Right lobe of liver (tissue), 6 donors: ENCODE data around the gene UAP1L1. TPM values are rescaled to one million over a fixed set of nuclear protein-coding genes. Genes with fewer than 3 reads are reported as not detected.

Experiments used
- ATAC-seq, 4 donors: fragments of 200-7000 bp; cut with Tn5 transposase; one replicate each; pipeline ENCODE4 v1.9.1; 2020; ENCODE audit warnings: mild to moderate bottlenecking in 4 of 4, moderate library complexity in 4 of 4
- DNase-seq, 3 donors: peaks; one replicate each; pipeline ENCODE4 v3.0.0-alpha.2; 2020
- H3K27ac ChIP-seq, 3 donors: fragments of 200-600 bp; one replicate each; pipeline ENCODE4 v1.8.0; 2022
- H3K27me3 ChIP-seq, 2 donors: fragments of 200-600 bp; one replicate each; pipeline ENCODE4 v1.8.0; 2022
- H3K36me3 ChIP-seq, 4 donors: fragments of 200-600 bp; sonication (generic) in 1 of 4; one replicate each; pipeline versions ENCODE4 v1.5.1 to v1.8.0; 2017 to 2022; ENCODE audit warnings: control low read depth in 1 of 4
- H3K4me1 ChIP-seq, 4 donors: fragments of 200-600 bp; sonication (generic) in 1 of 4; one replicate each; pipeline versions ENCODE4 v1.5.1 to v1.8.0; 2017 to 2022; ENCODE audit warnings: control low read depth in 1 of 4
- H3K4me3 ChIP-seq, 3 donors: fragments of 200-600 bp; one replicate each; pipeline ENCODE4 v1.8.0; 2022
- H3K9me3 ChIP-seq, 4 donors: fragments of 200-600 bp; sonication (generic) in 1 of 4; one replicate each; pipeline versions ENCODE4 v1.5.1 to v1.8.0; 2017 to 2022; ENCODE audit warnings: control low read depth in 1 of 4
- POLR2A ChIP-seq: fragments of 450-650 bp; IDR thresholded peaks from one replicate; pipeline ENCODE4 v1.6.1; 2017; ENCODE audit warnings: antibody characterized with exemption, mild to moderate bottlenecking
- WGBS: methylation state at CpG from one replicate; pipeline ENCODE4 v1.1.6; 2018; ENCODE audit warnings: low coverage, low lambda C conversion rate; ENCODE audit not compliant: insufficient coverage; ENCODE audit errors: missing lambda C conversion rate; 5-methylcytosine and 5-hydroxymethylcytosine counted together
- intact Hi-C, 2 donors: fragments of 100-400 bp; cut with DNase I; formaldehyde crosslinking; loops; one replicate each; pipeline versions ENCODE4 v1.11.2 to v1.14.1; 2022
- total RNA-seq, 6 experiments: library from RNA; depleted of rRNA in 2 of 6; stranded (reverse); fragments of >200 nt in 2 of 6; fragmentation: NEBNext Ultra II Directional in 3 of 6; extraction: Animal tissue kit (Norgen Biotek cat#: 25700) in 3 of 6; gene quantifications; one replicate each; pipeline versions ENCODE4 v1.1.0 to v1.2.4, GENCODE V29; 2016 to 2023
- TF ChIP-seq, protein P1 (sequence below), 4 donors: fragments of 200-600 bp in 3 of 4; fragments of 450-650 bp in 1 of 4; IDR thresholded peaks; one replicate each; pipeline versions ENCODE4 v1.5.1 to v1.8.0; 2016 to 2022; ENCODE audit warnings: antibody characterized with exemption in 4 of 4, mild to moderate bottlenecking in 2 of 4
- donor health status: DM: no; HTN: yes; CAD: no.
- donor health status: DM: no; HTN: no; CAD: no.
- donor health status: DM: no; HTN: no; CAD: no.
- donor health status: DM: no; HTN: yes; CAD: no.
- donor health status: DM: no; HTN: yes; CAD: no.

The UAP1L1 gene
- total RNA-seq, 6 experiments from 2014 or later: 1.3 to 4.9 (median 1.9) TPM

- 92% methylated on average over 7 of the region's 15 CpGs for WGBS
- peaks cover 0 to 4% (median 0%) of the 10 kb centered on the region in 4 donors for H3K36me3 ChIP-seq
- H3K4me3 ChIP-seq: peak overlapping the region in 2 of 3 donors; percentile 9 to 11
- no peaks in the 10 kb centered on the region for H3K9me3 ChIP-seq
- DNase-seq (no peak), ATAC-seq (no peak)
- no peak for TF ChIP-seq POLR2A
- TF ChIP-seq, protein P1, sequence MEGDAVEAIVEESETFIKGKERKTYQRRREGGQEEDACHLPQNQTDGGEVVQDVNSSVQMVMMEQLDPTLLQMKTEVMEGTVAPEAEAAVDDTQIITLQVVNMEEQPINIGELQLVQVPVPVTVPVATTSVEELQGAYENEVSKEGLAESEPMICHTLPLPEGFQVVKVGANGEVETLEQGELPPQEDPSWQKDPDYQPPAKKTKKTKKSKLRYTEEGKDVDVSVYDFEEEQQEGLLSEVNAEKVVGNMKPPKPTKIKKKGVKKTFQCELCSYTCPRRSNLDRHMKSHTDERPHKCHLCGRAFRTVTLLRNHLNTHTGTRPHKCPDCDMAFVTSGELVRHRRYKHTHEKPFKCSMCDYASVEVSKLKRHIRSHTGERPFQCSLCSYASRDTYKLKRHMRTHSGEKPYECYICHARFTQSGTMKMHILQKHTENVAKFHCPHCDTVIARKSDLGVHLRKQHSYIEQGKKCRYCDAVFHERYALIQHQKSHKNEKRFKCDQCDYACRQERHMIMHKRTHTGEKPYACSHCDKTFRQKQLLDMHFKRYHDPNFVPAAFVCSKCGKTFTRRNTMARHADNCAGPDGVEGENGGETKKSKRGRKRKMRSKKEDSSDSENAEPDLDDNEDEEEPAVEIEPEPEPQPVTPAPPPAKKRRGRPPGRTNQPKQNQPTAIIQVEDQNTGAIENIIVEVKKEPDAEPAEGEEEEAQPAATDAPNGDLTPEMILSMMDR (IDR thresholded peaks at IDR 0.05): no peak
- intact Hi-C loops: no loop called here
- H3K27ac ChIP-seq: no peak overlapping the region
- peaks cover 0 to 16% of the 10 kb centered on the region in 2 donors for H3K27me3 ChIP-seq
- peaks cover 0 to 10% (median 0%) of the 10 kb centered on the region in 4 donors for H3K4me1 ChIP-seq
Measured at GRCh38 chr9:137076636-137077009, 694 bp upstream of the UAP1L1 start.

DNA sequence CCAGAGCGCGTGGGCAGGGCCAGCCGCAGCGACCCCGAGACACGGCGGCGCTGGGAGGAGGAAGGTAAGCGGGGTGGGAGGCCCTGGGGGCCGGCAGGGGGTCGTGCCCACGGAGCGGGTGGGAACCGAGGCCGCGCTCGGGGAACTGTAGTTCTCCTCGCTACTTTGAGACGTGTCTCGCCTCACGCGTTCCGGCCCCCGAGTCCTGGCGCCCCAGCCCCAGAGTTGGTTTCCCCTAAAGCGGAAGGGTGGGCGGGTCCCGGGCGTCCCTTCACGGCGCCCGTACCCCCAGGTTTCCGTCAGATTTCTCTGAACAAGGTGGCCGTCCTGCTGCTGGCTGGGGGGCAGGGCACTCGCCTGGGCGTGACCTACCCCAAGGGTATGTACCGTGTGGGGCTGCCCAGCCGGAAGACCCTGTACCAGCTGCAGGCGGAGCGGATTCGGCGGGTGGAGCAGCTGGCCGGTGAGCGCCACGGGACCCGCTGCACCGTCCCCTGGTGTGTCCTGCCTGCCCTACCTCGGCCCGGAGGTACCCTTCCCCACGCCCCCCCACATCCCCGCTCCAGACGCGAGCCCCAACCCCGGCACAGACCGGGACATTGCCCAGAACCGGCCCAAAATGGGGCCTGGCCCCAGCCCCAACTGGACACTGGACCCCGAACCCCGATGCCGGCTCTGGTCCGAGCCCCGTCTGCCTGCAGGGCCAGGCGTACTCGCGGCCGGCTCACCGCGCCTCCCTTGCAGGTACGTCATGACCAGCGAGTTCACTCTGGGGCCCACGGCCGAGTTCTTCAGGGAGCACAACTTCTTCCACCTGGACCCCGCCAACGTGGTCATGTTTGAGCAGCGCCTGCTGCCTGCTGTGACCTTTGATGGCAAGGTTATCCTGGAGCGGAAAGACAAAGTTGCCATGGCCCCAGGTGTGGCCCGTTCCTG is 709 bp downstream of the UAP1L1 start:
- DNase-seq: no peak
- peak overlapping the region in 2 of 3 donors; percentile 24 to 51 for H3K27ac ChIP-seq
- H3K4me3 ChIP-seq: peak overlapping the region; percentile 38 to 43 (median 40)
- WGBS: 0% methylated on average over 7 of the region's 76 CpGs
- peak in 3 of 4 donors; percentile 7 to 11 (median 9) for ATAC-seq
- H3K4me1 ChIP-seq: peaks cover 0 to 10% (median 0%) of the 10 kb centered on the region in 4 donors
- TF ChIP-seq, protein P1 (IDR thresholded peaks at IDR 0.05): no peak
- no peak for TF ChIP-seq POLR2A
- peaks cover 0 to 16% of the 10 kb centered on the region in 2 donors for H3K27me3 ChIP-seq
- intact Hi-C loops: no loop called here
- H3K36me3 ChIP-seq: peaks cover 0 to 4% (median 0%) of the 10 kb centered on the region in 4 donors
- H3K9me3 ChIP-seq: no peaks in the 10 kb centered on the region

DNA sequence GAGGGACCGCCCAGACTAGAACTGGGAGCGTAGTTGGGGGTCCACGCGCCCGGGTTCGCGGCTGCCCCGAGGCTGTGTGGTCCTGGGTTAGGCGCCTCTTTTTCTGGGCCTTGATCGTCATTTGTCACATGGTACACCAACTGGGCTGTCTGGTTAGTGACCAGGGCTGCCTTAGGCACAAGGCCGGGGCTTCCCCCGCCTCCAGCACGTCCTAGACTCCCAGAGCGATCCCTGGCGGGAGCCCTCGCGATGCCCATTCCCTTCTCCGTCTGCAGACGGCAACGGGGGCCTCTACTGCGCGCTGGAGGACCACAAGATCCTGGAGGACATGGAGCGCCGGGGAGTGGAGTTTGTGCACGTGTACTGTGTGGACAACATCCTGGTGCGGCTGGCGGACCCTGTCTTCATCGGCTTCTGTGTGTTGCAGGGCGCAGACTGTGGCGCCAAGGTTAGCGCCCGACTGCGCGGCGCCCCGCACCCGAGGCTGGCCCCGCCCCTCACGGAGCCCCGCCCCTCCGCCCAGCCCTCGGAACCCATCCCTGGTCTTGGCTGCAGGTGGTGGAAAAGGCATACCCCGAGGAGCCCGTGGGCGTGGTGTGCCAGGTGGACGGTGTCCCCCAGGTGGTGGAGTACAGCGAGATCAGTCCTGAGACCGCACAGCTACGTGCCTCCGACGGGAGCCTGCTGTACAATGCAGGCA is 1.5 kb downstream of the UAP1L1 start:
- no peak overlapping the region for H3K4me3 ChIP-seq
- DNase-seq (no peak), ATAC-seq (peak in 2 of 4 donors; percentile 9 to 12)

DNA sequence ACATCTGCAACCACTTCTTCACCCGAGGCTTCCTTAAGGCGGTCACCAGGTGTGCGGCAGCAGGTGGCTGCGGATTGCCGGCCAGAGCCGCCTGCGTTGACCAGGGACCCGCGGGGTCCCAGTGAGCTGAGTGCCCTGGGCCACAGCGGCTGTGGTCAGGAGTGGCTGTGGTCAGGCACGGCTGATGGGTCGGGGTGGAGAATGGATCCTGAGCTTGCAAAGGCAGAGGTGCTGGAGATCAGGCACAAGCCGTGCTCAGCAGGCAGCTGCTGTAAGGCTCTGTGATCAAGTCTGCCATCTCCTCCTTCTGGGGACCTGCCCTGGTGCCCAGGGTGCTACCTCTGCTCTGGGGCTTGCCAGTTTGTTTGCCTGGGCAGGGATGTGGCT is 2.1 kb downstream of the UAP1L1 start:
- DNase-seq (no peak), ATAC-seq (no peak)
- Histone ChIP-seq H3K4me3 (no peak overlapping the region), H3K4me1 (peaks cover 0 to 10% (median 0%) of the 10 kb centered on the region in 4 donors), H3K9me3 (no peaks in the 10 kb centered on the region), H3K36me3 (peaks cover 0 to 4% (median 0%) of the 10 kb centered on the region in 4 donors), H3K27me3 (peaks cover 0 to 16% of the 10 kb centered on the region in 2 donors), H3K27ac (no peak overlapping the region)
- no CpG with 5 or more reads among the region's 13 CpGs for WGBS
- intact Hi-C loops: no loop called here
- TF ChIP-seq, protein P1 (IDR thresholded peaks at IDR 0.05): no peak
- TF ChIP-seq POLR2A: no peak

More for the DNA sequence above, 1.5 kb downstream of the UAP1L1 start:
- no peaks in the 10 kb centered on the region for H3K9me3 ChIP-seq
- peaks cover 0 to 16% of the 10 kb centered on the region in 2 donors for H3K27me3 ChIP-seq
- no peak overlapping the region for H3K27ac ChIP-seq
- TF ChIP-seq POLR2A: no peak
- TF ChIP-seq, protein P1 (IDR thresholded peaks at IDR 0.05): no peak
- 25% methylated on average over 8 of the region's 51 CpGs for WGBS
- intact Hi-C loops: no loop called here
- H3K4me1 ChIP-seq: peaks cover 0 to 10% (median 0%) of the 10 kb centered on the region in 4 donors
- H3K36me3 ChIP-seq: peaks cover 0 to 4% (median 0%) of the 10 kb centered on the region in 4 donors
